ENCODE data around the gene RRP8.

DNA sequence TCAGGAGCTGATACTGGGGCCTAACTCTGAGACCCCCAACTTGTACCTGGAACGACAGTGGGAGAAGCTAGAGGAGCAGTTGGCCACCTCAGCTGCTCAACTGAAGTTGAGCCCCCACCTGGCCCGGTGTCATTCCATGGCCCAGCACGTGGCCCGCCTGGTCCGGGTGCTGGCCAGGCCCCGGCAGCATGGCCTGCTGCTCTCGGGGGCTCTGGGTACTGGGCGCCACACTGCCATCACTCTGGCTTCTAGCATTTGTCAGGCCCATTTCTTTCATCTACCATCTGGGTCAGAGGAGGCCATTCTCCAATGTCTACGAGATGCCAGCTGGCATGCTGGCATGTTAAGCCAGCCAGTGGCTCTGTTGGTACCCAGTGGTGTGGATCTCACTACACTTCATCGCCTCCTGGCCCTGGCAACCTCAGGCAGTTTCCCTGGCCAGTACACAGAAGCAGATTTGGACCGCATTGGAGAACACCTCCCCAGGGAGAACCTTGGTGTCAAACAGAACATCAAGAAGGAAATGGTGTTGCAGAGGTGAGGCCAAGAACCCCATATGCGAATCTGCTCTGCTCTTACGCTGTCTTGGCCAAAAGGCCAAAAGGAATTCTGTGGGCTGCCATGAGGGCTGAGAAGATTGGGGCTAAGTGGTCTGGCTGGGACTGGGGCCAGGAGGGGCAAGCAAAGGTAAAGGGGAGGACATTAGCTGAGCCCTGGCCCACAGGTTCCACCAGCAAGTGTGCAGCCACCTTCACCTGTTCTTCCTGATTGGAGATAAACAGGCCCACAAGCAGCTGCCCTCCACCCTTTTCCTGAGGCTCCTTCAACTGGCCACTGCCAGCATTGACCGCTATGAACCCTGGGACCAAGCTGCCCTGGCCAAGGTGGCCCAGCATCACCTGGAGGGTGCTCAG is 45.4 kb downstream of the RRP8 start:
- TF ChIP-seq, protein P1, sequence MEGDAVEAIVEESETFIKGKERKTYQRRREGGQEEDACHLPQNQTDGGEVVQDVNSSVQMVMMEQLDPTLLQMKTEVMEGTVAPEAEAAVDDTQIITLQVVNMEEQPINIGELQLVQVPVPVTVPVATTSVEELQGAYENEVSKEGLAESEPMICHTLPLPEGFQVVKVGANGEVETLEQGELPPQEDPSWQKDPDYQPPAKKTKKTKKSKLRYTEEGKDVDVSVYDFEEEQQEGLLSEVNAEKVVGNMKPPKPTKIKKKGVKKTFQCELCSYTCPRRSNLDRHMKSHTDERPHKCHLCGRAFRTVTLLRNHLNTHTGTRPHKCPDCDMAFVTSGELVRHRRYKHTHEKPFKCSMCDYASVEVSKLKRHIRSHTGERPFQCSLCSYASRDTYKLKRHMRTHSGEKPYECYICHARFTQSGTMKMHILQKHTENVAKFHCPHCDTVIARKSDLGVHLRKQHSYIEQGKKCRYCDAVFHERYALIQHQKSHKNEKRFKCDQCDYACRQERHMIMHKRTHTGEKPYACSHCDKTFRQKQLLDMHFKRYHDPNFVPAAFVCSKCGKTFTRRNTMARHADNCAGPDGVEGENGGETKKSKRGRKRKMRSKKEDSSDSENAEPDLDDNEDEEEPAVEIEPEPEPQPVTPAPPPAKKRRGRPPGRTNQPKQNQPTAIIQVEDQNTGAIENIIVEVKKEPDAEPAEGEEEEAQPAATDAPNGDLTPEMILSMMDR (IDR thresholded peaks at IDR 0.05; ENCODE audit: insufficient read depth, low read length), result no peak
- no peak for TF ChIP-seq GABPA (IDR thresholded peaks at IDR 0.05; ENCODE audit: low read depth)
- no peak for TF ChIP-seq POLR2AphosphoS5 (IDR thresholded peaks at IDR 0.05; ENCODE audit: low read depth)
- TF ChIP-seq, protein P2, sequence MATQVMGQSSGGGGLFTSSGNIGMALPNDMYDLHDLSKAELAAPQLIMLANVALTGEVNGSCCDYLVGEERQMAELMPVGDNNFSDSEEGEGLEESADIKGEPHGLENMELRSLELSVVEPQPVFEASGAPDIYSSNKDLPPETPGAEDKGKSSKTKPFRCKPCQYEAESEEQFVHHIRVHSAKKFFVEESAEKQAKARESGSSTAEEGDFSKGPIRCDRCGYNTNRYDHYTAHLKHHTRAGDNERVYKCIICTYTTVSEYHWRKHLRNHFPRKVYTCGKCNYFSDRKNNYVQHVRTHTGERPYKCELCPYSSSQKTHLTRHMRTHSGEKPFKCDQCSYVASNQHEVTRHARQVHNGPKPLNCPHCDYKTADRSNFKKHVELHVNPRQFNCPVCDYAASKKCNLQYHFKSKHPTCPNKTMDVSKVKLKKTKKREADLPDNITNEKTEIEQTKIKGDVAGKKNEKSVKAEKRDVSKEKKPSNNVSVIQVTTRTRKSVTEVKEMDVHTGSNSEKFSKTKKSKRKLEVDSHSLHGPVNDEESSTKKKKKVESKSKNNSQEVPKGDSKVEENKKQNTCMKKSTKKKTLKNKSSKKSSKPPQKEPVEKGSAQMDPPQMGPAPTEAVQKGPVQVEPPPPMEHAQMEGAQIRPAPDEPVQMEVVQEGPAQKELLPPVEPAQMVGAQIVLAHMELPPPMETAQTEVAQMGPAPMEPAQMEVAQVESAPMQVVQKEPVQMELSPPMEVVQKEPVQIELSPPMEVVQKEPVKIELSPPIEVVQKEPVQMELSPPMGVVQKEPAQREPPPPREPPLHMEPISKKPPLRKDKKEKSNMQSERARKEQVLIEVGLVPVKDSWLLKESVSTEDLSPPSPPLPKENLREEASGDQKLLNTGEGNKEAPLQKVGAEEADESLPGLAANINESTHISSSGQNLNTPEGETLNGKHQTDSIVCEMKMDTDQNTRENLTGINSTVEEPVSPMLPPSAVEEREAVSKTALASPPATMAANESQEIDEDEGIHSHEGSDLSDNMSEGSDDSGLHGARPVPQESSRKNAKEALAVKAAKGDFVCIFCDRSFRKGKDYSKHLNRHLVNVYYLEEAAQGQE (IDR thresholded peaks at IDR 0.05; ENCODE audit: insufficient replicate concordance, low read depth), result no peak

All from HL-60 (cell line).